Measurements from ENCODE around the gene BCAS3. TPM values are rescaled to one million over a fixed set of nuclear protein-coding genes. Genes with fewer than 3 reads are reported as not detected.

BCAS3 gene
- polyA plus RNA-seq, 3 donors, result 10.3 to 19.1 (median 14.7) TPM

DNA sequence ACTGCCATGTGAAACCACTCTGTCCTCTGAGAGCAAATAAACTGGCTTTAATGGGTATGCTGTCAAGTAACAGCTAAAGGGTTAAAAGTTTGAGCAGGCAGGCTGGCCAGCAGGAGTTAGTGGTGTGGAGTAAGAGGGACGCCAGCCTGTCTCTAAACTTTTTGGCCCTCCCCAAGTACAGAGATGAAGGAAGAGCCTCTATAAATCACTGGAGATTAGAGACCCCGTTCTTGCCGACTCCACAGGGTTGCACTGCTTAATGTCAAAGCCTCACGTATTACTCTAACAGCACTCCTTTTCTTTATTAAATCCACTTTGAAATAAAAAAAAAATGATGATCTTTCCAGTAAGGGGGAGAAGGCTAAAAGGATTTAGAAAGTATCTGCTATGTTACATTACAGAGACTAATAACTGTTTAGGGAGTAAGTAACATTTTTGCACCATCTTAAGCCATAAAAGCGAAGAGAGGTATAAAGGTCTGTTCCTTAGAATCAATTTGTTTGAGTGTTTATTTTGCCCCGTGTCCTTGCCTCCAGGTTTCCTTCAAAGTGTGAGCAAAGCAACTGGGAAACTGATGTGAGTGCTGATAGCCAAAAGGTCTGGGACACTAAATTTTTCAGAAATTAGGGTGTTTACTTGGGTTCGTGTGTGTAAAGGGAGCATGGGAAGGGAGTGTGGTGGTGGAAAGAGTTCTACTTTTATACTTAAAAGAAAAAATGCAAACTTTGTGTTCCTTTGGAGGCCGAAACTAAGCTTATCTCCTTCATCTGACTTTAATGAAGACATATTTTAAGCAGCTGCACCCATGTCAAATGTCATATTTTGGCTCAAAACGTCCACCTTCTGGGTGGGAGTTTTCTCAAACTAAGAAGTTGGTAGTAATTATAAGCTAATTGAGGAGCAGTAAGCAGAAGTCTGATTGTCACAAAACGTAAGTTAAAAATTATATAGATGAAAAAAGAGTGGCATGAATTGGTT is 612.0 kb downstream of the BCAS3 start:
- Histone ChIP-seq H3K27ac (ENCODE audit: low read depth in 1 of 2, low read length in 2 of 2) (no peak overlapping the region), H3K79me2 (ENCODE audit: insufficient read depth, low read length) (no peaks in the 10 kb centered on the region), H2AFZ (ENCODE audit: insufficient read depth, low read depth, low read length, poor library complexity, severe bottlenecking) (no peak overlapping the region), H3K36me3 (replicated peaks in 1 of 2; ENCODE audit: control insufficient read depth in 1 of 2, insufficient read depth in 2 of 2, low read length in 2 of 2) (no peaks in the 10 kb centered on the region), H4K20me1 (ENCODE audit: insufficient read depth, low read length) (no peaks in the 10 kb centered on the region), H3K27me3 (ENCODE audit: control insufficient read depth in 2 of 2, insufficient read depth in 2 of 2, low read length in 2 of 2) (no peaks in the 10 kb centered on the region), H3K4me2 (replicated peaks; ENCODE audit: extremely low read depth, low read length, poor library complexity, severe bottlenecking) (no peak overlapping the region), H3K9me3 (replicated peaks in 1 of 2; ENCODE audit: control insufficient read depth in 1 of 2, insufficient read depth in 1 of 2, low read length in 2 of 2) (no peaks in the 10 kb centered on the region), H3K4me3 (replicated peaks in 1 of 3; ENCODE audit: low read depth in 2 of 3, low read length in 3 of 3) (no peak overlapping the region), H3K9ac (ENCODE audit: insufficient read depth, low read length, poor library complexity, severe bottlenecking) (no peak overlapping the region), H3K4me1 (ENCODE audit: control insufficient read depth in 1 of 2, insufficient read depth in 2 of 2, low read length in 2 of 2) (no peaks in the 10 kb centered on the region)
- no peaks in the 10 kb centered on the region for H3K36me3 Mint-ChIP-seq
- no peak for DNase-seq
- TF ChIP-seq, protein P1, sequence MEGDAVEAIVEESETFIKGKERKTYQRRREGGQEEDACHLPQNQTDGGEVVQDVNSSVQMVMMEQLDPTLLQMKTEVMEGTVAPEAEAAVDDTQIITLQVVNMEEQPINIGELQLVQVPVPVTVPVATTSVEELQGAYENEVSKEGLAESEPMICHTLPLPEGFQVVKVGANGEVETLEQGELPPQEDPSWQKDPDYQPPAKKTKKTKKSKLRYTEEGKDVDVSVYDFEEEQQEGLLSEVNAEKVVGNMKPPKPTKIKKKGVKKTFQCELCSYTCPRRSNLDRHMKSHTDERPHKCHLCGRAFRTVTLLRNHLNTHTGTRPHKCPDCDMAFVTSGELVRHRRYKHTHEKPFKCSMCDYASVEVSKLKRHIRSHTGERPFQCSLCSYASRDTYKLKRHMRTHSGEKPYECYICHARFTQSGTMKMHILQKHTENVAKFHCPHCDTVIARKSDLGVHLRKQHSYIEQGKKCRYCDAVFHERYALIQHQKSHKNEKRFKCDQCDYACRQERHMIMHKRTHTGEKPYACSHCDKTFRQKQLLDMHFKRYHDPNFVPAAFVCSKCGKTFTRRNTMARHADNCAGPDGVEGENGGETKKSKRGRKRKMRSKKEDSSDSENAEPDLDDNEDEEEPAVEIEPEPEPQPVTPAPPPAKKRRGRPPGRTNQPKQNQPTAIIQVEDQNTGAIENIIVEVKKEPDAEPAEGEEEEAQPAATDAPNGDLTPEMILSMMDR (IDR thresholded peaks at IDR 0.05), result no peak
- no peak overlapping the region for H3K4me3 Mint-ChIP-seq
- intact Hi-C loops (cut with micrococcal nuclease), result no loop called here
- 86% methylated on average over 1 of the region's 10 CpGs for WGBS (ENCODE audit: insufficient coverage)
- no peaks in the 10 kb centered on the region for H3K4me1 Mint-ChIP-seq
- H3K9me3 Mint-ChIP-seq, result no peaks in the 10 kb centered on the region
- no peaks in the 10 kb centered on the region for H3K27me3 Mint-ChIP-seq (ENCODE audit: low read depth in 3 of 3)
- no peak overlapping the region for H3K27ac Mint-ChIP-seq

DNA sequence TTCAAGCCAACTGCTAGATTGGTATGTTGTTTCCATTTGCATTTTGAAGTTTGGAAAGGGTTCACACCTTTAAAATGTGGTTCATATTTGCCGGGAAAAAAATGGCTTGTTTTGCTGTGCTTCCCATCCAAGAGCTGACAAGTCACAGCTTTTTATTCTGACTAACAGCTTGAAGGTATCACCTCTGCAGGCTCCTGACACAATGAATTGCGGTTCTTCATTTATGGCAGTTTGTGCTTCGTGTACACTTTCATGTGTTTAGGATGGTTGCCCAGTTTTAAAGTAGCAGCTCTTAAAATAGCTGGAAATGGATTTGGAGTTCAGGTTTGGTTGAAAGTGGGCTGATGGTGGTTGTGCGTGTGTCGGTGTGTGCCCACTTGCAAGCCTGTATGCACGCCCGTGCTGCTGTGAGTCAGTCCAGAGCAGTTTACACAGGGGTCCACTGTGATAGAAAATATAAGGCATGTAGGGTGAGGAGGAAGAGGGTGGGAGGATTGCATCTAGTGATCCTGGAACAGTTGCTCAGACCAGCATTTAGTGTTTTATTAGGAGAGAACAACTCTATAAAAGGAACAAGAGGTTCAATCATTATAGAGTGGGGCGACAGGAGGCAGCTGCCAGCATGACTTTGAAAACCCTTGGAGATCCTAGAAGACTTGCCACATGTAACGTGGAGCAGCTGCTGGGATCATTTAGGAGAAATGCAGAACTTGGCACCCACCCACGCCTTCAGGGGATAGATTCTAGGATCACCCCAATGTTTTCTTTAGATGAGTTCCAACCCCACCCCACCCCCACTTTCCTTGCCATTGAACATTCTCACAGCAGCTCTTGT is 614.0 kb downstream of the BCAS3 start:
- no peaks in the 10 kb centered on the region for H3K79me2 ChIP-seq (ENCODE audit: insufficient read depth, low read length)
- no peak overlapping the region for H3K4me3 ChIP-seq (replicated peaks in 1 of 3; ENCODE audit: low read depth in 2 of 3, low read length in 3 of 3)
- no peak overlapping the region for H3K9ac ChIP-seq (ENCODE audit: insufficient read depth, low read length, poor library complexity, severe bottlenecking)
- H4K20me1 ChIP-seq (ENCODE audit: insufficient read depth, low read length), result no peaks in the 10 kb centered on the region
- no peaks in the 10 kb centered on the region for H3K4me1 ChIP-seq (ENCODE audit: control insufficient read depth in 1 of 2, insufficient read depth in 2 of 2, low read length in 2 of 2)
- H2AFZ ChIP-seq (ENCODE audit: insufficient read depth, low read depth, low read length, poor library complexity, severe bottlenecking), result no peak overlapping the region
- Mint-ChIP-seq H3K4me3 (no peak overlapping the region), H3K4me1 (no peaks in the 10 kb centered on the region), H3K9me3 (no peaks in the 10 kb centered on the region), H3K27ac (no peak overlapping the region), H3K27me3 (ENCODE audit: low read depth in 3 of 3) (no peaks in the 10 kb centered on the region), H3K36me3 (no peaks in the 10 kb centered on the region)
- no peaks in the 10 kb centered on the region for H3K27me3 ChIP-seq (ENCODE audit: control insufficient read depth in 2 of 2, insufficient read depth in 2 of 2, low read length in 2 of 2)
- intact Hi-C loops (cut with micrococcal nuclease), result no loop called here
- H3K9me3 ChIP-seq (replicated peaks in 1 of 2; ENCODE audit: control insufficient read depth in 1 of 2, insufficient read depth in 1 of 2, low read length in 2 of 2), result no peaks in the 10 kb centered on the region
- WGBS (ENCODE audit: insufficient coverage), result 98% methylated on average over 8 of the region's 10 CpGs
- no peak overlapping the region for H3K27ac ChIP-seq (ENCODE audit: low read depth in 1 of 2, low read length in 2 of 2)
- no peaks in the 10 kb centered on the region for H3K36me3 ChIP-seq (replicated peaks in 1 of 2; ENCODE audit: control insufficient read depth in 1 of 2, insufficient read depth in 2 of 2, low read length in 2 of 2)
- no peak overlapping the region for H3K4me2 ChIP-seq (replicated peaks; ENCODE audit: extremely low read depth, low read length, poor library complexity, severe bottlenecking)
- no peak for DNase-seq
- TF ChIP-seq, protein P1 (IDR thresholded peaks at IDR 0.05), result no peak

Measured in CD14-positive monocyte (primary cell).